ENCODE data around the gene UBALD2. TPM values are rescaled to one million over a fixed set of nuclear protein-coding genes. Genes with fewer than 3 reads are reported as not detected.

UBALD2 gene
- total and polyA plus RNA-seq, 2 of the 13 experiments (the other 11 are each of a cell fraction or from before 2014, with no cell fraction given) = 3.3 to 89.7 TPM

GRCh38 chr17:76237859-76238313 is 27.3 kb upstream of the UBALD2 start (continued):
- TF ChIP-seq ZNF513 (CRISPR knock-in tag; conservative IDR thresholded peaks at IDR 0.05) = no peak
- TF ChIP-seq TEAD2 (CRISPR knock-in tag; IDR thresholded peaks at IDR 0.05) = no peak
- peak; percentile 42; the same call in 1 of the 2 replicates for TF ChIP-seq MAX (IDR thresholded peaks at IDR 0.05)
- TF ChIP-seq THAP9 (CRISPR knock-in tag; IDR thresholded peaks at IDR 0.05; ENCODE audit: borderline replicate concordance) = no peak
- no peak for TF ChIP-seq U2AF1 (optimal IDR thresholded peaks at IDR 0.05; ENCODE audit: low read depth, low read length)
- TF ChIP-seq ADNP (CRISPR knock-in tag; IDR thresholded peaks at IDR 0.05) = peak; percentile 90
- TF ChIP-seq STAT6 (CRISPR knock-in tag; IDR thresholded peaks at IDR 0.05; ENCODE audit: borderline replicate concordance) = no peak; the same call in 1 of the 2 replicates
- TF ChIP-seq SAP130 (CRISPR knock-in tag; IDR thresholded peaks at IDR 0.05; ENCODE audit: low read depth) = peak; percentile 83
- no peak for TF ChIP-seq ATF5 (CRISPR knock-in tag; IDR thresholded peaks at IDR 0.05; ENCODE audit: low read depth)
- peak; percentile 73; the same call in 1 of the 2 replicates for TF ChIP-seq ZNF280D (CRISPR knock-in tag; IDR thresholded peaks at IDR 0.05)
- TF ChIP-seq ZNF704 (CRISPR knock-in tag; IDR thresholded peaks at IDR 0.05; ENCODE audit: borderline replicate concordance) = no peak
- 0 out of 2 replicates have a peak, but pooled peaks have one; percentile 55 for TF ChIP-seq SSRP1 (CRISPR knock-in tag; IDR thresholded peaks at IDR 0.05)
- TF ChIP-seq ZBTB10 (CRISPR knock-in tag; IDR thresholded peaks at IDR 0.05; ENCODE audit: borderline replicate concordance) = no peak

Data from HepG2 (cell line).